Spleen (tissue), 7 donors: ENCODE measurements around the gene KLF3.

ENCODE experiments used
- POLR2A ChIP-seq, 3 donors: fragments of 450-650 bp; IDR thresholded peaks; one replicate each; pipeline ENCODE4 v1.5.1; 2017; ENCODE audit warnings: antibody characterized with exemption in 3 of 3, mild to moderate bottlenecking in 1 of 3
- POLR2AphosphoS5 ChIP-seq, 3 donors: sonication (generic); formaldehyde crosslinking; IDR thresholded peaks; one replicate each; pipeline ENCODE4 v1.5.1; 2017; ENCODE audit warnings: antibody characterized with exemption in 3 of 3
- TF ChIP-seq, protein P1 (sequence below), 11 experiments: fragments of 200-600 bp in 7 of 11; fragments of 450-650 bp in 4 of 11; sonication (generic) in 4 of 11; IDR thresholded peaks in 8 of 11; conservative IDR thresholded peaks in 3 of 11; 1 replicate in 7 of 11; 2 replicates in 4 of 11; pipeline versions ENCODE4 v1.4.0 to v1.8.0; 2016 to 2021; ENCODE audit warnings: antibody characterized with exemption in 11 of 11, inconsistent platforms in 4 of 11, mild to moderate bottlenecking in 1 of 11
- donor health status: DM: no; HTN: no; CAD: no; lungs with moderate emphysema.
- donor health status: DM: no; HTN: no; CAD: no.
- donor health status: DM: no; HTN: no; CAD: no.

DNA sequence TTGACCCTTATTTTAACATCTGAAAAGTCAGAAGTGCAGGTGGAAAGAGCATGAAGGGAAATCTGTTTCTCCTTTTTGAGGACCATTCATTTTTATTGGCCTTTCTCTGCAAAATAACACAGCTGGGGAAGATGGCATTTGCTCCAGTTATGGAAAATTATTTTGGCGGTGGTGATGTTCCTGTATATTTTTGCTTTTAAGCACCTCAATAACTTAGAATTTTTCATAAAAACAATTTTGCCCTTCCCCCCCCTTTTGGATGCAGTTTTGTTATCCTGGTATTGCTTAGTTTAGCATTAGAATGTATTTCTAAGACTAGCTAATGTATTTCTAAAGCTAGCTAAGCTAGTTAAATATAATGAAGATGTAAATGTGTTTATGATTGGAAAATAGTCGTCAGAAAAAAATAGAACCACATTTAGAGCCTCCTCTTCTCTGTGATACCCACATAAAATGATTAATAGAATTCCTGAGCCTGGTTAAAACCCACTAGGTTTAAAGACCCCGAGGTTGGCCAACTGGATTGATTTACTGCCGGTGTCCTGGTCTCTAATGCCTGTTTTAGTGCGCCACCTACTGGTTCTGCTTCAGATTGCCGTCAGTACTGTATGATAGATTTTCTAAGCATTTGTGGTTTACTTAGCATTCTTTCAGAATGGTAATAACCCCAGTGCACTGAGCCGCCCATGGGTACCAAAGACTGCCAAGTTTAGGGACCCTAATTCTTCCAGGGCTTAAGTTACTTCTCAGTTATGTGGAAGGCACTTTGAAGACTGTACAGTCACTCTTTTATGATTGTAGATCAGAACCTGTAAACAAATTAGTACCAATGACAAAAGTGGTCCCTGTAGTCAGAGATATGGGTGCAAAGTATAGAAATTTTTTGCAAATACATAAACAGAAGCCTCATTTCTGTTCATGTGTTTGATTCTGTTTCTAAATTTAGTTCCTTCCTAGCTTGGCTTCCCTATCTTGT, 11.4 kb downstream of the KLF3 start:
- TF ChIP-seq, protein P1, sequence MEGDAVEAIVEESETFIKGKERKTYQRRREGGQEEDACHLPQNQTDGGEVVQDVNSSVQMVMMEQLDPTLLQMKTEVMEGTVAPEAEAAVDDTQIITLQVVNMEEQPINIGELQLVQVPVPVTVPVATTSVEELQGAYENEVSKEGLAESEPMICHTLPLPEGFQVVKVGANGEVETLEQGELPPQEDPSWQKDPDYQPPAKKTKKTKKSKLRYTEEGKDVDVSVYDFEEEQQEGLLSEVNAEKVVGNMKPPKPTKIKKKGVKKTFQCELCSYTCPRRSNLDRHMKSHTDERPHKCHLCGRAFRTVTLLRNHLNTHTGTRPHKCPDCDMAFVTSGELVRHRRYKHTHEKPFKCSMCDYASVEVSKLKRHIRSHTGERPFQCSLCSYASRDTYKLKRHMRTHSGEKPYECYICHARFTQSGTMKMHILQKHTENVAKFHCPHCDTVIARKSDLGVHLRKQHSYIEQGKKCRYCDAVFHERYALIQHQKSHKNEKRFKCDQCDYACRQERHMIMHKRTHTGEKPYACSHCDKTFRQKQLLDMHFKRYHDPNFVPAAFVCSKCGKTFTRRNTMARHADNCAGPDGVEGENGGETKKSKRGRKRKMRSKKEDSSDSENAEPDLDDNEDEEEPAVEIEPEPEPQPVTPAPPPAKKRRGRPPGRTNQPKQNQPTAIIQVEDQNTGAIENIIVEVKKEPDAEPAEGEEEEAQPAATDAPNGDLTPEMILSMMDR (IDR thresholded peaks at IDR 0.05 in 8 of 11, conservative IDR thresholded peaks at IDR 0.05 in 3 of 11) = peak; percentile 78 to 92 (median 89)
- TF ChIP-seq POLR2AphosphoS5 (IDR thresholded peaks at IDR 0.05) = peak in 1 of 3 donors; percentile 25
- no peak for TF ChIP-seq POLR2A (IDR thresholded peaks at IDR 0.05)
